Activated CD8-positive, alpha-beta memory T cell treated with anti-CD3 and anti-CD28 coated beads, Interleukin-2, amount 50 U/mL, for 4 hours (primary cell): ENCODE measurements around the gene LAMC3.
"Not testable (repeated sequence)": the region's sequence is repeated elsewhere in the genome, so short reads cannot be mapped to it uniquely, and the experiment has no call there.

Source experiments
- DNase-seq: peaks from one replicate; pipeline ENCODE4 v3.0.0-alpha.2; 2020

Gene LAMC3

DNA sequence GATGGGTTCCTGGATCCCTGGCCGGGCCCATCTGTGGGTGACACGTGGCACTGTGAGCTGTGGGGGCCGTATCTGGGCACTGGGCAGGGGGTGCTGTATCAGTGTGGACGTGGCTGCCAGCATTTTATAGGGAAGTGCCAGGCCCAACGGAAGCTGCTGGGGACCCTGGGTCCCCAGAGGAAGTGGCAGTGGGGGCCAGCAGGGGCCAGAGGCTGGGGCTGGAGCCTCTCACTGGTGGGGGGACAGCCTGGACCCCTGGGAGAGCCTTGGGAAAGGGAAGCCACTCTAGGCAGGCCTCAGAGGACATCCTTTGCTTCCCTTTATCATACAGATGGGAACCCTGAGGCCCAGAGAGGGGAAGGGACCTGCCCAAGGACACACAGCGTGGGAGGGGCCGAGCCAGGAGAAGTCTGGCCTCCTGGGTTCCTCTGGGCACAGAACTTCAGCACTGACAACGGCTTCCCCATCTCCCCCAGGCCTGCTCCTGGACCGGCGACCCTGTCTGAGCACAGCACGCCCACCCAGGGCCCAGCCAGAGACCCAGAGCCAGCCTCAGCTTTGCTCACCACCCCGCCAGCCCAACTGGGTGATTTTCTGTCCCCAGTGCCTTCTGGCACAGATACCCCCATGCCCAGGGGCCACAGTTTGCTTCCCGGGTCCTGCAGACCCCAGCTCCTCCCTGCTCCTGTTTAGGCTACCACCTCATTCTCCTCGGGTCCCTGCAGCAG, 15.5 kb upstream of the LAMC3 start:
- no peak for DNase-seq

DNA sequence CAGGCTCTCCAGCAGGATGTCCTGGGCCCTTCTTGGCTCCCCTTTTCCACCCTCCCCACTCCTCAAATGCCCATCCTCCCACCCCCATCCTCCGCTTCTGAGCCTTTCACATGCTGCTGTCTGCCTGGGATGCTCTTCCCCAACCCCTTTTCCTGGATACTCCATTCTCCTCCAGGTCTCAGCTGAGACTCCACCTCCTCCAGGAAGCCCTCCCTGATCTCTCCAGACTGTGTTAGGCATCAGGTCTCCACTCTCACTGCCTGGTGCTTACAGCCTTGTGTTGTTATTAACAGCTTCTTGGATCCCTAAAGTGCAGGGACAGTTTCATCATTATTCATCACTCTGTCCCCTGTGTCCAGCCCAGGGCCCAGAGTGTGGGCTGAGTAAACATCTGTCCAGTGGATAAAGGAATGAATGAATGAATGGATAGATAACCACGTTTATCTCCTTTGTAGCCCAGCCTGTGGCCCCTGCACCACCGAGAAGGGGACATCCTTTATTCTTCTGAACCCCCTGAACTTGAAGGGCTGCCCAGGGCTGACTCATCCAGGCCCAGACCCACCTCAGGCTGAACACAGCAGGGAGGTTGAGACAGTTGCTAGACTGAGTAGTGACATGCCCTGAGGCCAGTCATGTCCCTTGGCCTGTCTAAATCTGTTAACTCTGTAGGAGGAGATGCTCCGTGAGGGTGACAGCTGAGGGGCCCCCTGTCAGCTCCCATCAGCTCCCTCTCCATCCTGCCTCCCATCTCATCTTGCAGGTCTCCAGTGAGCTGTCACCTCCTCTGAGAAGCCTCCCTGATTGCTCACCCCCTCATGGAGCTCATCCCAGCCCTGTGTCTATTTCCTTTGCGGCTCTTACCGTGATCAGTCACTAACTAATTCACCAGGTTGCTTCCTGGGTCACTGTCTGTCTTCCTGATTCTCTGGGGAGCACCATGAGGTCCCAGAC, 14.6 kb upstream of the LAMC3 start:
- DNase-seq, result no peak

DNA sequence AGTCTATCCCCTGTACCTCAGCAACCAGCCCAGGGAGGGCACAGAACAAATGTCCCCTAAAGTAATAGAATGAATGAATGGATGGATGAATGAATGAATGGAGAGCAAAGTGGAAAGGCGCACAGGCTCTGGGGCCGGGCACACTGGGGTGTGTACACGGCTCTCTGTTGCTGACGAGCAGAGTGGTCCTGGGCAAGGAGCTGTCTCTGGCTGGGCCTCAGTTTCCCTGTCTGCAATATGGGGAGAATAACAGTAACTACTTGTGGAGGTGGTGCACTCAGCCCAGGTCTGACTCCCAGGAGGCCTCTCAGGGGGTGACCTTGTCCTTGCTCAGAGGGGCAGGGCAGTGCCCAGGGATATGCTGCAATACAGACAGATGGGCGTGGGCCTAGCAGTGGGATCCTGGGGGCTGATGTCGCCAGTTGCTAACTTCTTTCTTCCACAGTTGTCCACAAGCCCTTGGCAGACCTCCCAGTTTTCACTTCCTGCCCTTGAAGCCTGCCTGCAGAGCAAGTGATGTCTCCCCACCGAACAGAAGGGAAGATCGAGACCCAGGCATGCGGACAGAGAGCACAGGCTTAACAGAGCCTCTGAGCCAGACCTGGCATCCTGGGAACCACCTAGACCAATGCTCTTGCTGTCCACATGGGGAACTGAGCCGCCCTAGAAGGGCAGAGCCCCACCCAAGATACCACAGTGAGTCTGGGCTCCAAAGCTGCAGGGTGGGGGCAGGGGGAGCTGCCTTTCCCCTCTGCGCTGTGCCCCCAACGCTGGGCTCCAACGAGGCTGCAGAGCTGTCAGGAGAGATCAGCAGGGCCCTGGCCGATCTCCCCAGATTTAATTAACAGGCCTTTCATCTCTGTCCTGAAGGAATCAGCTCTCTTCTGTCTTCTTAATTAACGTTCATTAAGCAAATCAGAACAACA, 13.6 kb upstream of the LAMC3 start:
- no peak for DNase-seq

DNA sequence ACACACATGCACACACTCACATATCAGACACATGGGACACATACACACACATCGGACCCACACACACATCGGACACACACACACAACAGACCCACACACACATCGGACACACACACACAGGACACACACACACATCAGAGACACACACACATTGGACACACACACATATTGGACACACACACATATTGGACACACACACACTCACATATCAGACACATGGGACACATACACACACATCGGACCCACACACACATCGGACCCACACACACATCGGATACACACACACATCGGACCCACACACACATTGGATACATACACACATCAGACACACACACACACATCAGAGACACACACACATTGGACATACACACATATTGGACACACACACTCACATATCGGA, 12.8 kb upstream of the LAMC3 start:
- DNase-seq, result no peak

DNA sequence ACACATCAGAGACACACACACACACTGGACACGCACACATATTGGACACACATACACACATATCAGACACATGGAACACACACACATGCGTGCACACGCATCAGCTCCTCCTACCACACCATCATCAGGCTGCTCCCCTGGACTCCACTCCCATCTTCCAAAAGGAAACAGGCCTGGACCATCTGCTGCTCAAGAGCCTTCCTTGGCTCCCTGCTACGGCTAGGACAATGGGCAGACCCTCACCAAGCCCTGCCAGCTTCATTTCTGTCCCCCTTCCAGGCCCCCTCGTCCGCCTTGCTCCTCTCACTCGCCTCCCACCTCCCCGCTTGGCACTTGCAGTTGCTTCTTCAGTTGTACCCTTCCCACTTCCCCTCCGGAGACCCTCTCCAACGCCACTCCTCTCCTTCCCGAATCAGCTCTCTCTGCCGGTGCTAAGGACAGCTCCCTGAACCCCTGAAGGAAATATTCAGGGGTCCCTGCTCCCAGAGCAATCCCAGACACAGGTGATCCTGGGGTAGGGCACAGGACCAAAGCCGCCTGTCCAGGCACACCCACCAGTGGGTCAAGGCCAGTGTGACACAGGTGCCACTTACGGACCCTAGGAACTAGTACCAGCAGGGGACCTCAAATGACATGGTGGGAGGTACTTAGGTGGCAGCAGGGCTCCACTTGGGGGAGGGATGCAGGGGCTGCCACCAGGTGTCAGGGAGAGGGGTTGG, 12.1 kb upstream of the LAMC3 start:
- DNase-seq, result no peak

DNA sequence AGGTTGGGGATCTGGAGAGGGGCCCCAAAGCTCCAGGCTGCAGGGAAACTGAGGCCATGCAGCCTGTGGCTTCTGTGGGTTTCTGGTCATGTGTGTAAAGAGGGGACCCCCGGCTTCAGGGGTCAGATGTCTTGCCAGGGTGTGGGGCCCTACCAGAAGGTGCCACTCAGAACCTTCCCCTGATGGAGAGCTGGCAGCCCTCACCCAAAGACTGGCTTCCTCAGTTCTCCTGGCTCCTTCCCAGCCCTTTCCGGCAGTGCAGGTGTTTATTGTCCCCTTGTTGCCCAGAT, 11.6 kb upstream of the LAMC3 start:
- no peak for DNase-seq

DNA sequence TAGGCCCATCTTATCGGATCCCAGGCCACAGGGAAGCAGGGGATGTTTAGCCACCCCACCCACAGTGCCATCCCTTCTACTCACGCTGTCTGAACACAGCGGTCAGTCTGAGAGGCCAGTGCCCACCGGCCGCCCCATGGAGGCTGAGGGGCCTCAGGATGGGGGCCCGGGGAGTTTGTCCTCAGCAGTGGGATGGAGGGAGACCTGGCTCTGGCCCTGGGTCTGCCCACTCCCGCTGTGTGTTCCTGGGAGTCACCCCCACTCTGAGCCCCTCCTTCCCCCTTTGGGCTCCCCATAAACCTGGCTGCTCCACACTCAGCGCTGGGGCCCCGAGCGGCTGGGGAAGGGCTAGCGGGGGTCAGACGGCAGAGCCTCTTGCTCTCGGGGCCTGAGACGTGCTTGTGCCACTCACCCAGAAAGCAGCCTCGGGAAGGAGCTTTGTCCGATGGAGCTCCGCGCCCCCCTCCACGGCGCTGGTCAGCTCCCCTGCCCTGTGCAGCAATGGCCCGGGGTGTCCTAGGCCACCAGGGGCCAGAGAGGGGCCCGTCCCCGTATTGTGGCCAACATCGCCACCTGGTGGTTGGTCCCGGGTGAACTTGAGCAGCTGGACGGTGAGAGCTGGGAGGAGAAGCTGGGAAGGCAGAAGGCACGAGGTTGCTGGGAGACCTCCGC, 10.9 kb upstream of the LAMC3 start:
- DNase-seq, result no peak

DNA sequence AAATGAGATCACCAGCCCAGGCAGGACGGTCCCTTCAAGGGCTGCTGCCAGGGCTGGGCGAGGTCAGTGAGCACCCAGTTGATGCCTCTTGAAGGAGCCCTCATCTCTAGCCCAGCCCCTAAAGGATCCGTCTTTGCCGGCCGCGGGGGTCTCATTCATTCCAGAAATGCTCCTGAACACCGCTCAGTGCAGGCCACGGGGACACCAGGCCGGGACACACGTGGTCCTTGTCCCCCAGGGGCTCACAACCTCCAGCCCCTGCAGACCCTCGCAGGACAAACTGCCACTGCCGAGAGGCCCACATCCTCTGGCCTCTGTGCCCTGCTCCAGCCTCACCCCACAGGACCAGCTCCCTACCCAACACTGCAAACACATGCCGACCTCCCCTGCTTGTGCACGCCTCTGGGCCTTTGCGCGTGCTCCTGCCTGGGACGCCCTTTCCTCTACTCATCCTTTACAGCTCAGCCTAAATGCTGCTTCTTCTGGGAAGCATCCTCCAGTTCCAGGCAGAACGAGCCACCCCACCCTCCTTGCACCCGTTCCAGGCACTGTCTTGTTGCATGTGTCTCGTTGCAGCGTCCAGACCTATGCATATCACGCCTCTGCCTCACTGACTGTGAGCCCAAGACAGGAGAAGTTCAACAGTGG, 10.3 kb upstream of the LAMC3 start:
- DNase-seq, result no peak

DNA sequence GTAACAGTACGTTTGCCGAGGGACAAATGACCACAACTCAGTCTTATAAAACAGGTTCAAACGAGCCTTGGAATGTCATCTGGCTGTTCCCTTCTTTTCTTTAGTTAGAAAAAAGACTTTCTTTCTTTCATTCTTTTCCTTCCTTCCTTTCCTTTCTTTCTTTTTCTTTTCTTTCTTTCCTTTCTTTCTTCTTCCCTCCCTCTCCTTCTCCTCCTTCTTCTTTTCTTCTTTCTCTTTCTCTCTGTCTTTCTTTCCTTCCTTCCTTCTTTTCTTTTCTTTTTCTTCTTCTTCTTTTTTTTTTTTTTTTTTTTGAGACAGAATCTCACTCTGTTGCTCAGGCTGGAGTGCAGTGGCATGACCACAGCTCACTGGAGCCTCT, 9.7 kb upstream of the LAMC3 start:
- no peak for DNase-seq

DNA sequence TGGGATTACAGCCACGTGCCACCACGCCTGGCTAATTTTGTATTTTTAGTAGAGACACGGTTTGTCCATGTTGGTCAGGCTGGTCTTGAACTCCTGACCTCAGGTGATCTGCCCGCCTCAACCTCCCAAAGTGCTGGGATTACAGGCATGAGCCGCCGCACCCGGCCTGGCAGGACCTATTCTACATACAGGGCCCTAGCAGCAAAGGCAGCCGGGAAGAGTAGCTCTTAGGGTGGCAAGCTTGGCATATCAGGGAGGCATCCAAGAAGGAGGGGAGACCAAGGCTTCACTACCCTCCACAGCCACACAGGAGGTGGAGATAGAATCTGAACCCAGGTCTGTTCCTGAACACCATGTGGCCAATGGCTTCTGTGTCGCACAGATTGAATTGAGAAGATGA, 8.4 kb upstream of the LAMC3 start:
- DNase-seq, result not testable (repeated sequence)

DNA sequence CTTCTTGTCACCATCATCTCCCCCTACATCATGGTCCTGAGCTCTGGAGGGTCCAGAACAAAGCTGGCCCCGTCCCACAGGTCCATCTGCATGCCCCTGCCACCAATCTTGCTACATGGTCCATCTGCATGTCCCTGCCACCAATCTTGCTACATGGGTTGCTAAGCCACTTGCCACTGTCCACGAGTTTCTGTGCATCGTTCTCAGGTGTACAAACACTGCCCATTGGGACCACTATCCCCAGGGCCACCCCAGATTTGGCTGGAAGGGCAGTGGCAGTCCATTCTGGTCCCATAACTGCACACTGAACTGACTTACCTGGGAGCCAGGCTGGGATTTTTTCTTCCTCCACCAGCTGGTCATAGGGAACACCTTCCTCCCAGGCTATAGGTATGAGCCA, 8.0 kb upstream of the LAMC3 start:
- no peak for DNase-seq

DNA sequence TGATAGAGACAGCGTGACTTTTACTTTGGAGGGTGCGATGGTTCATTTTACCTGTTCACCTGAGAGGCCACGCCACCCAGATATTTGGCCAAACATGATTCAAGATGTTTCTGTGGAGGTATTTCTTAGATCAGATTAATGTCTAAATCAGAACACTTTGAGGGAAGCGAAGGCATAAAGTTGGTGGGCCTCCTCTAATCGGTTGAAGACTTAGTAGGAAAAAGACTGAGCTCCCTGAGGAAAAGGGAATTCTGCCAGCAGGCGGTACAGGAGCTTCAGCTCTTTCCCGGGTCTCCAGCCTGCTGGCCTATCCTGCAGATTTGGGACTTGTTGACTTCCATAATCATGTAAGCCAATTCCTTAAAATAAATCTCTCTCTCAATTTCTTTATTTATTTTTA, 7.0 kb upstream of the LAMC3 start:
- DNase-seq, result no peak

DNA sequence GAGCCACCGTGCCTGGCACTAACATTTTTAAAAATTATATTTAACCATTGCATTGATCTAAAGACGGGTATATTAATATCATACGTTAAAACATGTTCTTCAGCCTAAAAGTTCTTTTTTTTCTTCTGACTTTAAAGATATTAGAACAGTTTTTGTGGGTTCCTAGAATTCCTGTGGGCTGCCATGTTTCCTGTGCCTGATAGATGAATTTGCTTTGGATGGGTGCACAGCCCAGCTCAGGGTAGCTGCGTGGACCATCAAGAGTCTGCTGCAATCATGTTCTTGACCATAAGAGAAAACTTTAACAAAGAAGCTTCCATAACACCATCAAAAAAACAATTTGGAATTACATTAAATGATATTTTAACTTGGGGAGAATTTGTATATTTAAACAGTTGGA, 2.4 kb upstream of the LAMC3 start:
- DNase-seq, result no peak

DNA sequence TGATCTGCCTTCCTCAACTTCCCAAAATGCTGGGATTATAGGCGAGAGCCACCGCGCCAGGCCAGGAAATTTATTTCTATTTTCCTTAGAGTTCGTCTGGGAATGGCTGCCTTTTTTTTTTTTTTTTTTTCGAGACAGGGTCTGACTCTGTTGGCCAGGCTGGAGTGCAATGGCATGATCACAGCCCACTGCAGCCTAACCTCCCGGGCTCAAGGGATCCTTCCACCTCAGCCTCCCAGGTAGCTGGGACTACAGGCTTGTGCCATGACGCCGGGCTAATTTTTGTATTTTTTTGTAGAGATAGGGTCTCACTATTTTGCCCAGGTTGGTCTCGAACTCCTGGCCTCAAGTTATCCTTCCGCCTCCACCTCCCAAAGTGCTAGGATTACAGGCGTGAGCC, 888 bp upstream of the LAMC3 start:
- DNase-seq, result no peak

DNA sequence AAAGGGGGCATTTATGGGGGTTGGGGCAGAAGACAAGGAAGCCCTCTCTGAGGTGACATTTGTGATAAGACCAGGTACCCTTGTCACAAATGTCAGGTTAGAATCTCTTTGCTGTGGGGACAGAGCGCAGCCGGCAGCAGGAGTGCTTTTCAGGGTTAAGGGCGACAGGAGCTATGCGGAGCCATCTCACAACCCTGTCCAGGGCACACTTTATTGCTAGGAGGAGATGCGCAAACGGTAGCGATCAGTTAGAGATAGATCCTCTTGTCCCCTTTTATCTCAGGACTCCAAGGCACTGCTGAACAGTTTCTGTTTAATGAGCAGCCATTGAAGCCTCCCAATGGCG, 438 bp upstream of the LAMC3 start:
- no peak for DNase-seq

DNA sequence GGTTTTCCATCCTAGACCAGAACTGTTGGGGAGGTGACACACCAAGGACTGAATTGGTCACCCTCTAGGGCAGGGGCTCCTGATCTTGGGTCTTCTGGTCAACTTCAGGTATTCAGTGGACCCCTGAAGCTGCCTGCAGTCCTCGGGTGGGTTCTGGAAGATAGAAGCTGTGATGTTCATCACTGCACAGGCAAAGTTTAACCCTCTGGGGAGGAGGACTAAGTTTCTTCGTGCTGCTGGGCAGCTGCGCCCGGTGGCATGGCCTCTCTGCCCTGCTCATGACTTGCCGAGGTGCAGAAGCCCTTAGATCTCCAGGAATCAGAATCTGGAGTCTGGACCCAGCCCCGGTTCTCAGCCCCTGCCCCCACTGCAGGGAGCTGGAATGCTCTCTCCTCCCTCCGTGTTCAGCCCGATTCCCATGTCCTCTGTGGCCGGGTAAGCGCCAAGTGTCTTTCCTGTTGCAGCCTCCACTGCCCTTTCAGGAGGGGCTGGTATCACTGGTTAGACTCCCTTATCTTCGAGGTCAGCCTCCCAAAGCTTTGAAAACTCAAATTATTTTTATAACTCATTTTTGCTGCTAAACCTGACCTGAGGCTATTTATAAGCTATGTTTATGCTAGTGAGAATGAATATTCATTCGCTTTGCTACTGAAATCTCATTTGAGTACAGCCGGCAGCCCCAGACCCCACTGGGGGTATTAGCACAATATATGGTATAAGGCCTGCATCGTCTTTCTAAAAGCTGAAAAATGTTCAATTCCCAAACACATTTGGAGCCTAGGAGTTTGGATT, 1.7 kb downstream of the LAMC3 start:
- no peak for DNase-seq

DNA sequence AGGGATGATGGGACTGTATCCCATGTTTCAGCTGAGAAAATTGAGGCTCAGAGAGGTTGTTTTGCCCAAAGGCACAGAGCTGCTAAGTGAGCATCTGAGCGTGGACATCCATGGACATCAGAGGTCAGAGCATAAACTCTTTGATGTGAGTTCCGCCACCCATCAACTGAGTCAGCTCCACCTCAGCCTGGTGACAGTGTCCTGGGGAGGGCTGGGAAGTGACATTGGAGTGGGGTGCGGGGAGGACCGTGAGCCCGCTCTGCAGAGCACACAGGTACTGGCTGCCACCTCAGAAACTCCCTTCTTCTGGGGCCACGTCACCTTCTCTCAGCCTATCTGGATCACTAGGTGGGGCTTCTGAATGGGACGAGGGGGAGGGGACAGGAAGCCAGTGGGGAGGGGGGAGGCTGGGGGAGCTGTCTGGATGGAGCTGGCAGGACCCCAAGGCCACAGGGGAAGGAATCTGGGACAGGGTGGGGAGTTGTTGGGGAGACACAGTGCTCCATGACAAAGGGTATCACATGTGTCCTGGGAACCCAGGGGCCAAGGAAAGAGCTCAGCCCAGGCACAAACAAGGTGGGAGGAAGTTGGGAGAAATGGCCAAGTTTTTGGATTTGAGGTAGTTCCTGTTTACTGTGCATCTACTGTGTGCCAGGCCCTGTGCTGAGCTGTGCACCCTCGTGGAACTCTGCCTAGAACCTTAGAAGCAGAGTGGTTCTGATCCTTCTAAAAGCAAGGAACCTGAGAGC, 2.5 kb downstream of the LAMC3 start:
- no peak for DNase-seq

DNA sequence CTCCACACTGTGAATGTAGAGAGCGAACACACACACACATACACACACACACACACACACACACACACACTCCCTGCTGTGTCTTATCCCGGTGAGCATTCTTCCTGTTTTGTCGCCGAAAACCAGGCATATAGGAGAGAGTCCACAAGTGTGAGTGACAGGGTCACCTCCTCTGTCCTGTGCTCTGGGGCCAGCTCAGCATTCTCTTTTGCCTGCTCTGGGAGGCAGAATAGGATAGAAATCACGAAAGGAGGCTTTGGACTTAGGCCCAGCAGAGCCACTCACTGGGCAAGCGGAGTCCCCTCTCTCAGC, 3.0 kb downstream of the LAMC3 start:
- no peak for DNase-seq

DNA sequence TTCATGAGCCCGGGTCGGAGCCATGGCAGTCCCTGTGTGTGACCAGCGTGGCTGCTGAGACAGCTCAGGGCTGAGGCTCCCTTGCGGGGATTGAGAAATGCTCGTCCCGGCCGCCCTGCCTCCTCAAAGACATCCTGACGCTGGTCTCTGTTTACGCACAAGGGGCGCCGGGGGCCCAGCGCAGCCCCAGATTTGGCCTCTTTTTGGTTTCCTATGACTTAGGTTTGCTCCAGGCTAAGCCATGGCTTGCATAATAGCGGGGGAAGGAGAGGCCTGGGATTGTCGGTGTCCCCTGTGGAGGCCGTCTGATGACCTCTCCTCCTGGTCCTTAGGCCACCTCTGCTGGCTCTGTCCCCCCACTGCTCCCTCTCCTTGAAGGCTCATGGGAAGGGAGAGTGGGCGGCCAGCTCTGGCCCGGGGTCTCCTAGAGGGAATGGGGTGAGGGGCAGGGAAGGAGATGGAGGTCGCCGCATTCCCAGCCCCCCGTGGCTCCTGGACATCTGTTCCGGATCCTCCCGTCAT, 3.5 kb downstream of the LAMC3 start:
- DNase-seq, result no peak
